Fibroblast of gingiva (primary cell): ENCODE results near the gene ASTN2.

Experiments
- DNase-seq: peaks from one replicate; pipeline ENCODE4 v3.0.0-alpha.2; 2011; ENCODE audit warnings: low read depth

ASTN2 gene

GRCh38 chr9:117114768-117115167 is 300.1 kb downstream of the ASTN2 start:
- no peak for DNase-seq

- no peak for DNase-seq
These were observed 310.0 kb downstream of the ASTN2 start for GRCh38 chr9:117104716-117105495.

GRCh38 chr9:117104206-117104605 is 310.7 kb downstream of the ASTN2 start:
- DNase-seq, result no peak

GRCh38 chr9:117103438-117104110 is 311.3 kb downstream of the ASTN2 start:
- DNase-seq, result no peak

- DNase-seq, result no peak
These were observed 313.8 kb downstream of the ASTN2 start for GRCh38 chr9:117101008-117101407.

GRCh38 chr9:117098331-117098730 is 316.5 kb downstream of the ASTN2 start:
- DNase-seq, result no peak

GRCh38 chr9:117097761-117098160 is 317.1 kb downstream of the ASTN2 start:
- DNase-seq, result no peak

GRCh38 chr9:117096138-117096537 is 318.7 kb downstream of the ASTN2 start:
- DNase-seq, result no peak

GRCh38 chr9:117095081-117095480 is 319.8 kb downstream of the ASTN2 start:
- DNase-seq, result no peak

GRCh38 chr9:117093891-117094844 is 320.7 kb downstream of the ASTN2 start:
- DNase-seq, result no peak

- no peak for DNase-seq
These were observed 322.3 kb downstream of the ASTN2 start for GRCh38 chr9:117092582-117092981.

- no peak for DNase-seq
These were observed 323.3 kb downstream of the ASTN2 start for GRCh38 chr9:117091529-117091928.

GRCh38 chr9:117088786-117089185 is 326.1 kb downstream of the ASTN2 start:
- no peak for DNase-seq

- no peak for DNase-seq
These were observed 326.7 kb downstream of the ASTN2 start for GRCh38 chr9:117088140-117088539.

GRCh38 chr9:117084221-117084620 is 330.6 kb downstream of the ASTN2 start:
- no peak for DNase-seq

- no peak for DNase-seq
These were observed 331.3 kb downstream of the ASTN2 start for GRCh38 chr9:117083559-117083958.

GRCh38 chr9:117081641-117082317 is 333.1 kb downstream of the ASTN2 start:
- no peak for DNase-seq

- no peak for DNase-seq
These were observed 334.0 kb downstream of the ASTN2 start for GRCh38 chr9:117080765-117081390.

- DNase-seq, result no peak
These were observed 338.1 kb downstream of the ASTN2 start for GRCh38 chr9:117076571-117077290.

- no peak for DNase-seq
These were observed 339.2 kb downstream of the ASTN2 start for GRCh38 chr9:117075636-117076035.
